GM21529 (cell line): ENCODE results near the gene LMO7.
"Not testable (repeated sequence)": the region's sequence is repeated elsewhere in the genome, so short reads cannot be mapped to it uniquely, and the experiment has no call there.

Experiments used
- ATAC-seq: cut with Tn5 transposase; IDR thresholded peaks from one replicate; pipeline ENCODE4 v1.9.1; 2021; ENCODE audit not compliant: unreplicated experiment

Gene LMO7

DNA sequence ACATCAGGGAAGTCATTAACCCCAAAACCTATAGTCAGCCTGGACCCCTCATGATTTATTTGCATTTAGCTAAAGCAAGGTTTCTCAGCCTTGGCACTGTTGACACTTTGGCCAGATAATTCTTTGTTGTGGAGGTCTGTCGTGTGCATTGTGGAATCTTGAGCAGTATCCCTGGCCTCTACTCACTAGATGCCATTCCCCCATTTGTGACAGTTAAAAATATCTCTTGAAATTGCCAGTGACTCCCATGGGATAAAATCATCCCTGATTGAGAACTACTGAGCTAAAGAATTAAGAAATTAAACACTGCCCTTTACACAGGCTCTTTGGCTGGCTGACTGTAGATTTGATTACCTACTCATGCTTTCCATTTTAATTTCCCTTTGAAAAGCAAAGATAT lies 102.7 kb downstream of the LMO7 start:
- no peak for ATAC-seq

GRCh38 chr13:75739244-75739868 lies 103.2 kb downstream of the LMO7 start:
- ATAC-seq = peak; percentile 69

GRCh38 chr13:75740031-75740430 lies 103.9 kb downstream of the LMO7 start:
- ATAC-seq = no peak

DNA sequence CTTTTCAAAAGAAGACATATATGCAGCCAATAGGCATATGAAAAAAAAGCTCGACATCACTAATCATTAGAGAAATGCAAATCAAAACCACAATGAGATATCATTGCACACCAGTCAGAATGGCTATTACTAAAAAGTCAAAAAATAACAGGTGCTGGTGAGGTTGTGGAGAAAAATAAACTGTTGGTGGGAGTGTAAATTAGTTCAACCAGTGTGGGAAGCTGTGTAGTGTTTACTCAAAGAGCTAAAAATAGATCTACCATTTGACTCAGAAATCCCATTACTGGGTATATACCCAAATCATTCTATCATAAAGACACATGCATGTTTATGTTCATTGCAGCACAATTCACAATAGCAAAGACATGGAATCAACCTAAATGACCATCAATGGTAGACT lies 106.9 kb downstream of the LMO7 start:
- not testable (repeated sequence) for ATAC-seq

DNA sequence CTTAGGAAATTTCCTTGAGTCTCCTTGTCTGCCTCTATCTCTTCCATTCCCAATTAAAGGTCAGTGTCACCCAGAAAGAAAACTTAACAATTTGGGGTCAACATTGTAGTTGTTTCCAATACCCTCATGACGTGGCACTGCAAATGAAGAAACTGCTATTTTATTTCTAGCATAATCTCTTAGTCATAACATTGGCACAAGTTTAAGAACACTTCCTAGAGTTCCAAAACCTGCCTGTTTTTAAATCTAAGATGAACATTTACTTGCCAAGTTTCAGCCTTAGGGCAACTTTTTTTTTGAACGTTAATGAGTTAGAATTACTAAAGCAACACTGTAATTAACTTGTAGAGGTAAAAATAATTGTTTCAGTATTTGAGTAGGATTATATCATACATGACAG lies 108.0 kb downstream of the LMO7 start:
- no peak for ATAC-seq

DNA sequence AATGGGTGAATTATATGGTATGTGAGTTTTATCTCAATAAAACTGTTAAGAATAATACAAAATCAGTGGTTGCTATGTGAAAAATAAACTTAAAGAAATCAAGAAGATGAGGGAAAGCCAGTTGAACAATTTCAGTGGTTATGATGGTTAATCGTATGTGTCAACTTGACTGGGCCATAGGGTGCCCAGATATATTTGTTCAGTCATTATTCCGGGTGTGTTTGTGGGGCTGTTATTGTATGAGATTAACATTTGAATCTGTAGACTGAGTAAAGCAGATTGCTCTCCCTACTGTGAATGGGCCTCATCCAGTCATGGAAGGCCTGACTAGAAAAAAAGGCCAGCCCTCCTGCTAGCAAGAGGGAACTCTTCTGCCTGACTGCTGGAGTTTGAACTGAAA lies 109.3 kb downstream of the LMO7 start:
- ATAC-seq = no peak

- ATAC-seq = no peak
These were observed 112.7 kb downstream of the LMO7 start for GRCh38 chr13:75748874-75749273.

DNA sequence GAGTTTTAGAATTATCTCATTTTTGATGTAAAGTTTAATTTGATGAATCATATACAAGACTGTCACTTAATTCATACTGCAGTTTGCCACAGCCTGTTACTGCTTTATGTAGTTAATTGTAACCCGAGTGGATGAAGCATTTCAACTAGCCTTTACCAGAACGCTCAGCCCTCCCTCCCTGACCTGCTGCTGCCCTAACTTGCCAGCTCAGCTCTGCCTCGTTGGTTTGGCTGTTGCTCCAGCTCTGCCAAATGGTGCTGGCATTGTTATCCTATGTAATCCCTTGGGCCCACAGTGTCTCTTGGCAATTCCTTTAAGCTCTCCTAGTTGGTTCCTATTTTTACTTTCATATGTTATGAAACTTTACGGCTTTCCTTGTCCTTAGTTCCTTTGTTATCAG lies 113.3 kb downstream of the LMO7 start:
- no peak for ATAC-seq

DNA sequence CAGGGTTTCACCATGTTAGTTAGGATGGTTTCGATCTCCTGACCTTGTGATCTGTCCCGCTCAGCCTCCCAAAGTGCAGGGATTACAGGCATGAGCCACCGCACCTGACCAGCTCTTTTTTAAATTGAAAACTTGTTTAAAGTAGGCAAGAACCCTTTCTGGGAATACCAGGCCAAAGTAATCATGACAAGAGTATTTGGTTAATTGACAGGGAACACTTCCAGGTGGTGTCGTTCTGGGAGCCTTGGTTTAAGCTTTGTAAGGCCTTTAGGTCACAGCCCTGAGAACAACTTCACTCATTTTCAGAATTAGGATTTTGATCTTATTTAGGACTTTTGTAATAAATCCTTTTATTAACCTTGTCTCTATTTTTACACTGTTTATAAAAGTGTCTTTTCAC lies 115.2 kb downstream of the LMO7 start:
- no peak for ATAC-seq

GRCh38 chr13:75752826-75753225 lies 116.7 kb downstream of the LMO7 start:
- no peak for ATAC-seq

- no peak for ATAC-seq
These were observed 118.8 kb downstream of the LMO7 start for GRCh38 chr13:75754936-75755335.

DNA sequence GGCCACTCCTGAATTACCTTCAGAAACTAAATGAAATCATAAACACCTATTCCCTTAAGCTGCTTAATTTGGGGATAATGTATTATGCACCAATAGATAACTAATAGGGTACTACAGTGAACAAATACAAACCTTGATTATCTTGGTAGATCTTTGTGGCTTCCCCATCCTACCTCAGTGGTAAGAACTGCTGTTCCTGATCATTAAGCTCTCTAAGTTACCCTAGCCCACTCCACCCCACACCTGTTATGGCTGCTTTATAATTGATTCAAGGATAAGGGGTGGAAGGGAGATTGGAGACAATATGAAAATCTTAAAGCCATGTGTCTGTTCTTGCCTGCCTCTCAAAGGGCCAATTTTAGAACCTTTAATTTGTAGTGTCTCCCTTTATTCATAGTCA lies 121.2 kb downstream of the LMO7 start:
- no peak for ATAC-seq

- ATAC-seq = no peak
These were observed 123.4 kb downstream of the LMO7 start for GRCh38 chr13:75759531-75759930.

- ATAC-seq = no peak
These were observed 124.2 kb downstream of the LMO7 start for GRCh38 chr13:75760131-75761021.

GRCh38 chr13:75761369-75761768 lies 125.2 kb downstream of the LMO7 start:
- no peak for ATAC-seq

DNA sequence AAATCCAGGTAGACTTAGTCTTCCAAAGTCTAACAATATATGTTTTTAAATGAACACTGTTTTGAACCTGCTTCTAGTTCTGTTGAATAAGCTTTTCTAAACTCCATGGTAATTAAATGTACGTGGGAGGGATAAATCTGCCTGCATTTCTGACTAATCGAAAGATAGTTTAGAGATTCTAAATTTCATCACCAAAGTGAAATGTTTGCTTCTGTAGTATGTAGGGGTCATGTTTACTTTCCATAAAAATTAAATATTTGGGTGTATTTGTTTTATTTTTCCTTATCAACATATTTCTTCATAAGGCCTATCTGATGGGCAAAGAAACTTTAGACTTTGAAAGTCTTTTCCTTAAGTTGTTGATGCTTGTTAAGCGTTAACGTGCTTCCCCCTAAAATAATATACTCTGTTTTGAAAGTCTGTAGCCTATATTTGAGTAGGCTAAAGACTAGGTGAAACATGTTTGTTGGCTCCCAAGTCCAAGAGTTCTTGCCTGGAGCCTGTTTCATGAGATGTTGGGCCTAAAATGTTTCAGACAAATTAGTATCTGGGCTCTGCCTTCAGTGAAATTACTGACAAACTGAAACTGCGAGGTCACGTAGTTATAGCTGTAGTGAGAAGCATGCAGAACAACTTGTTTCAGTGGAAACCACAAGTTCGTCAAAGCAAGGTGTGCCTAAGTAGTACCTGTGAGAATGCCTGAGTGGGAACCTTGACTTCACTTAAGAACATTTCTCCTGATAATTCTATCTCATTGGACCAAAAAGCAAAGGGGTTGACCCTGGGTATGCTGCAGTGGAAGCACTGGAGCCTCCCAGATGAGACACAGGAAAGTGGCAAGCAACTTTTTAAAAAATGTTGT lies 126.2 kb downstream of the LMO7 start:
- peak; percentile 97 for ATAC-seq

DNA sequence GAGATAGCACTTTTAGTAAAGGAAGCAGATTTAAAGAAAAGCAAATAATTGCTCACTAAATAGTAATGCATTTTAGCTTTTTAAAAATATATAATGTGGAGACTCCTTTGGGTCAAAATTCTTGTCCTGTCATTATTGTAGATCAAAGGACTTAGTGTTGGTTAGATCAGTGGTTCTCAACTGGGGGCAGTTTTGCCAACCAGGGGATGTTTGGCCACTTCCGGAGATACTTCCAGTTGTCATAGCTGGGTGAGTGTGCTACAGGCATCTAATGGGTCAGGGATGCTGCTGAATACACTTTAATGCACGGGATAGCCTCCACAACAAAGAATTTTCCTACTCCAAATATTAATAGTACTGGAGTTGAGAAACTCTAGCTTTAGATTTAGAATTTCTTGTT lies 126.8 kb downstream of the LMO7 start:
- no peak for ATAC-seq

GRCh38 chr13:75763512-75763911 lies 127.4 kb downstream of the LMO7 start:
- ATAC-seq = no peak

GRCh38 chr13:75764251-75764925 lies 128.3 kb downstream of the LMO7 start:
- ATAC-seq = no peak

DNA sequence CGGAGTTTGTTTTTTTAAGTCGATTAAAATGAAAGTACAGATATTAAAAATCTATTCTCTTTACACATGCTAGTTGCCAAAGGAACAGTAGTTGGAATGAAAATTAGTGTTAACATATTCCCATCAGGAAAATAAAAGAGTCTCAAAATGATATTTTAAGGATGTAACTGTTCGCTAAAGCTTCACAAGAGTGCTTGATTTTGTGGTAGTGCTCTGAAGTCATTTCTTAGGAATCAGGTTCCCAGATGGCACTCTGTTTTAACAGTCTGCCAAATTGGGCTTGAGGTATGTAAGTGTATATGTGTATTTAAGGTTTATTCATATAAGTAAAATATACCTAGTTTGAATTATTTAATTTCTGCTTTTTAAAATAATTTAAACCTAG lies 128.8 kb downstream of the LMO7 start:
- ATAC-seq = no peak

DNA sequence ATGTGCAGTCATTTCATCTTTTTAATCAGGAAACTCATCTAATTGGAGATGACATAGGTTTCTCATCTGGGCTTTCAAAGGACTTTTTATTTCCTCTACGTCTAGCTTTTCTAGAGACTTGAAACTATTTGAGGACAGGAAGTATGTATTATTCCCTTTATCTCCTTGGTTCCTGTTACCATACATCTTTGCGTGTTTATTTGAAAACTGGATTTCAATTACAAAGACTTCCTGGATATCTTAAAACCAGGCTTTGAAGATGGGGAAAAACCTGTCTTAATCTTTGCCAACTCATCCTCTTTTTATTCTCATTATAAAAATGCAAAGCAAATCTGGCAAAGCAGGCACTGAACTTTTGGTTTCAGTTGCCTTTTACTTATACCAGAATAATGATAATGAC lies 130.5 kb downstream of the LMO7 start:
- ATAC-seq = no peak
